HG03159 (cell line): ENCODE data around the gene KYNU.
"Not testable (repeated sequence)": the region's sequence is repeated elsewhere in the genome, so short reads cannot be mapped to it uniquely, and the experiment has no call there.

Experiments used
- ATAC-seq: cut with Tn5 transposase; IDR thresholded peaks from one replicate; pipeline ENCODE4 v1.9.1; 2021; ENCODE audit warnings: mild to moderate bottlenecking, moderate library complexity; ENCODE audit not compliant: unreplicated experiment

Gene KYNU

GRCh38 chr2:143084462-143084861 is 207.0 kb downstream of the KYNU start:
- no peak for ATAC-seq

DNA sequence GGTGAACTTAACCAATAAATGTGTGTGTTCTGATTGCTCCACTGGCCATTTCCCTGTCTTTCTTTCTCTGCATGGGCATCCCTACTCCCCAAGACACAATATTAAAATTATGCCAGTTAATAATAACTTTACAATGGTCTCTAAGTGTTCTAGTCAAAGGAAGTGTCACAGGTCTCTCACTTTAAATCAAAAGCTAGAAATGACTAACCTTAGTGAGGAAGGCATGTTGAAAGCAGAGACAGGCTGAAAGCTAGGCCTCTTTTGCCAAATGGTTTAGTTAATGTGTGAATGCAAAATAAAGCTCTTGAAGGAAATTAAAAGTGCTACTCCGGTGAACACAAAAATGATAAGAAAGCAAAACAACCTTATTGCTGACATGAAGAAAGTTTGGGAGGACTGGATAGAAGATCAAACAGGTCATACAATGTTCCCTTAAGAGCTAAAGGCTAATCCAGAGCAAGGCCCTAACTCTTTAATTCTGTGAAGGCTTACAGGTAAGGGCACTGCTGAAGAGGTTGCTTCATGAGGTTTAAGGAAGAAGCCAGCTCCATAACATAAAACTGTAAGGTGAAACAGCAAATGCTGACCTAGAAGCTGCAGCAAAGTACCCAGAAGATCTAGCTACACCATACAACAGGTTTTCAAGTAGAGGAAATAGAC is 207.8 kb downstream of the KYNU start:
- ATAC-seq = peak; percentile 56

DNA sequence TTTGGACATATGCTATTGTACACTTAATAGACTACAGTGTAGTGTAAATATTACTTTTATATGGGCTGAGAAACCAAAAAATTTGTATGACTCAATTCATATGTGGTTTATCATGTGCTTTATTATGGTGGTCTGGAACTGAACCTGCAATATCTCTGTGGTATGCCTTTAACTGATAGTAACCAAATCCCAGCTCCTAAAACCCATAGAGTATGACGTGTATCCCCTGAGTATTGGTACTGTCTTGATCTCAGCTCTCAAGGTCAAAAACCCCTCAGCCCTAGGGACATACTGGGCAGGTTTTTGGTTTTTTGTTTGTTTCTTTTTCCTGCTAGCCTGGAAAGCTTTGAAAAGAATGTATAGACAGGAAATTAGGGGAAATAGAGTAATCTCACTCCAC is 209.6 kb downstream of the KYNU start:
- no peak for ATAC-seq

DNA sequence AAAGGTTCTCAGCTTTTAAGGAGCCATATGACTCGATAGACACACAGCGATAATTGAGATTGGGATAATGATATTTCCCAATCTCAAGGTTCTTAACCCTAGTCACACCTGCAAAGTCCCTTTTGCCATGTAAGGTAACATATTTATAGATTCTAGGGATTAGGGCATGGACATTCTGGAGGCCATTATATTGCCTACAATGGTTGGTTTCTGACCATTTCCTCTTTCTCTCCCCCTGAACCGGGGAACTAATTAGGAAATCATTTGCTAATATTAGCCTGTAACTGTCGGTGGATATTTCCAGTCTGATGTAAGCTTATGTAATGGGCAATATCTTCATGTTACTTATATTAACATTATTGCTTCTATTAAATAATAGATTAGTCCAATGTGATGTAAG is 210.9 kb downstream of the KYNU start:
- no peak for ATAC-seq

- not testable (repeated sequence) for ATAC-seq
Measured at GRCh38 chr2:143089520-143089919, 212.1 kb downstream of the KYNU start.
